ENCODE results near the gene CUL4A.
"Not testable (repeated sequence)": the region's sequence is repeated elsewhere in the genome, so short reads cannot be mapped to it uniquely, and the experiment has no call there.

CUL4A gene

DNA sequence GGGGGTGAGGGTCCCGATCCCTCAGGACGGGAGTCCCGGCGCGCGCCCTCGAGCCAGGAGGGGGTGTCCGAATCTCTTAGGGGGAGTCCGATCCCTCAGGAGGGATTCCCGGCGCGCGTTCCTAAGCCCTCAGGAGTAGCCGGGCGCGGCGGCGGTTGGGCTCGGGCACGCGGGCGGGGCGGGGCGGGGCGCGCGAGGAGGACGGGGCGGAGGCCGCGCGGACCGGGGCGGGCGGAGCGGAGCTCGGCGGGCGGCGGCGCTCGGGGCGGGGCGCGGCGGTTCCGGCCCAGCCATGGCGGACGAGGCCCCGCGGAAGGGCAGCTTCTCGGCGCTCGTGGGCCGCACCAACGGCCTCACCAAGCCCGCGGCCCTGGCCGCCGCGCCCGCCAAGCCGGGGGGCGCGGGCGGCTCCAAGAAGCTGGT is at the start of gene CUL4A:
Gene CUL4A (plus strand): TSS at position 278 of the 423 bp plus-strand sequence. CDS start 15 bp downstream, at position 293.
- DNase-seq: peak in 1 of 2 experiments; percentile 7

DNA sequence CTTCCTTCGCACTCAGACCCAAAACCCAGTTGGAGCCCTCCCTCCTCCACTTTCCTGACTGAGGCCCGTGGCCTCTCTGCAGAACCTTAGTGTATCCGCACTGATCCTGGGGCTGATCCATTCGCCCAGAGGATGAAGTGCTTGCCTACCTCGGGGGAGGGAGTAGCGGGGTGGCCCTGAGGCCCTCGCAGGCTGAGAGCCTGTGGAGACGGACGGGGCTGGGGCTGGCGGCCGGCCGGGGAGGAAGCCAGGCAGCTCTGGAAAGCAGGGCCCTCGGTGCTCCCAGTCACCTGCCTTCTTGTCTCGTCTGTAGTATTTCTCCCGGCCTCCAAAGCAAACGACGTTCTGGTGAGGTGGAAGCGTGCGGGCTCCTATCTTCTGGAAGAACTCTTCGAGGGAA is 49.7 kb upstream of the CUL4A start:
- no peak for DNase-seq

DNA sequence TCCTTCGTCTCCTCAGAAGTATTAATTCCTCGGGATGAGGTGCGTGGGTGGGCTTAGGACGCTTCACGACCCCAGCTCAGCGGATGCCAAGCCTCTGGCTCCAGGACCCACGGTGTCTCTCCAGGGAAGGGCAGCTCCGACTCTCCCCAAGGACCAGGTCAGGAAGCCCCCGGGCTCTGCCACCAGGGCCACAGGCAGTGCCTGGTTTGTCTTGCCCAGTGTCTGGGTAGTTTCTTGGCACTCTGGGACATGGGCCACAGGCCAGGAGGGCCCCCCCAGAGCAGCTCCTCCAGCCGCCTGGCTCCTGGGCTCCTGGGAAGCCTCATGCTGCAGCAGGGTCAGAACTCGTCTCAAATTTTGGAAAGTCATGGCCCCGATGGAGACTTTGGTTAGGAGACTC is 48.4 kb upstream of the CUL4A start:
- no peak for DNase-seq

DNA sequence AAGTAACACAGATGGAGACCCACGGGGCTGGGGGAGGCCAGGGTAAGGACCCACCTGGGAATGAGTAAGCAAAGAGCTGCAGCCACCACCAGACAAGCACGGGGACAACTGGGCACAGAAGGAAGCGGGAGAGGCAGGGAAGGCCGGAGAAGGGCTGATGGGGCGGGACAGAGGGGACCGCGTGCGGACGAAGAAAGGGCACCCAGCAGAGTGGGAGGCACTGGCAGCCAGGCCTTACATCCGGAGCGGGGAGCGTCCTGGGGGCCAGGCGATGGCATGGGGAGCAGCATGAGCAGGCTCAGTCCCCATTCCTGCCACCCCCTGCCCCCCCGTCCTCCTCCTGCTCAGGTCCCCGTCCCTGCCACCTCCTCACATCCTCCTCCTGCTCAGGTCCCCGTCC is 48.0 kb upstream of the CUL4A start:
- DNase-seq: no peak

DNA sequence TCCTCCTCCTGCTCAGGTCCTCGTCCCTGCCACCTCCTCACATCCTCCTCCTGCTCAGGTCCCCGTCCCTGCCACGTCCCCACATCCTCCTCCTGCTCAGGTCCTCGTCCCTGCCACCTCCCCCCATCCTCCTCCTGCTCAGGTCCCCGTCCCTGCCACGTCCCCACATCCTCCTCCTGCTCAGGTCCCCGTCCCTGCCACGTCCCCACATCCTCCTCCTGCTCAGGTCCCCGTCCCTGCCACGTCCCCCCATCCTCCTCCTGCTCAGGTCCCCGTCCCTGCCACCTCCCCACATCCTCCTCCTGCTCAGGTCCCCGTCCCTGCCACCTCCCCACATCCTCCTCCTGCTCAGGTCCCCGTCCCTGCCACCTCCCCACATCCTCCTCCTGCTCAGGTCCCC is 47.4 kb upstream of the CUL4A start:
- not testable (repeated sequence) for DNase-seq

DNA sequence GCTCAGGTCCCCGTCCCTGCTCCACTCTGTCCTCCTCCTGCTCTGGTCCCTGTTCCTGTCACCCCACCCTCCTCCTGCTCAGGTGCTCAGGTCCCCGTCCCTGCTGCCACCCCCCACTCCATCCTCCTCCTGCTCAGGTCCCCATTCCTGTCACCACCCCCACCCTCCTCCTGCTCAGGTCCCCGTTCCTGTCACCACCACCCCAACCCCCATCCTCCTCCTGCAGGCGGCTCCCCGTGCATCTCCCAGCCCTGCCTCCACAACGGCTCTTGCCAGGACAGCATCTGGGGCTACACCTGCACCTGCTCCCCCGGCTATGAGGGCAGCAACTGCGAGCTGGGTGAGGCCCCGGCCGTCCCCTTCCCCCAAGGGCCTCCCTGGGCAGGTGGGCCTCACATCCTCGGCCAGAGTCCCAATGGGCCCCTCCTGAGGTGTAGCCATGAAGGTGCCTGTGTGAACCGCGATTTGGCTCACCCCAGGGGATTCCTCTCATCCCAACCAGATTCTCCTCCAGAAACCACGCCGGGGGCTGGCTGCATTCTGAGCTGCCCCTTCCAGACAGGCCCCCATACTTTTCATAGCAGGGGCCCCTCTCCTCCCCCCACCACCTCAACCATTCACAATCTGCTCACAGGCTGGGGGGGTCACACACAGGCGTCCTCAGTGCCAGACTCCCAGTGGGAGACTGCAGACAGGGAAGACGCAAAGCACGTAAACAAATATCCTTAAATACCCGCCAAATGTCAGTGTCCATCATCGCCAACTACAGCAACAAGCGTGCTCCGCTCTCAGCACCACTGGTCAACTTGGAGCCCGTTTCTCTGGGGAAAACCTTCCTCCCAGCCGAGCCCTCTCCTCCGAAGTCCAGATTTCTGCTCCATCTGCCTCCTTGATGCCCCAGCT is 46.4 kb upstream of the CUL4A start:
- DNase-seq: no peak

DNA sequence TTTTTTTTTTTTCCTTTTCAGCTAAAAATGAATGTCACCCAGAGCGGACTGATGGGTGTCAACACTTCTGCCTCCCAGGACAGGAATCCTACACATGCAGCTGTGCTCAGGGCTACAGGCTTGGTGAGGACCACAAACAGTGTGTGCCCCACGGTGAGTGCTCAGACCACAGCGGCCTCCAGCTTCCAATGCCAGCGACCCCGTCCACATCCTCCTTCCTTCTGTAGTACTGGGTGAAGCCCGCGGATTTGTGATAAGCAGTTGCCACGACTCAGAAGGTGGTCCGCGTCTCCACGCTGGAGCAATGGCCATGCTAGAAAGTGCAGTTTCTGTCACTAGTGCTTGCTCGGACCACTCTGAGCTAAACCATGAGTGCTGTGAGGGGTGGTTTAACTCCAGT is 44.9 kb upstream of the CUL4A start:
- no peak for DNase-seq

DNA sequence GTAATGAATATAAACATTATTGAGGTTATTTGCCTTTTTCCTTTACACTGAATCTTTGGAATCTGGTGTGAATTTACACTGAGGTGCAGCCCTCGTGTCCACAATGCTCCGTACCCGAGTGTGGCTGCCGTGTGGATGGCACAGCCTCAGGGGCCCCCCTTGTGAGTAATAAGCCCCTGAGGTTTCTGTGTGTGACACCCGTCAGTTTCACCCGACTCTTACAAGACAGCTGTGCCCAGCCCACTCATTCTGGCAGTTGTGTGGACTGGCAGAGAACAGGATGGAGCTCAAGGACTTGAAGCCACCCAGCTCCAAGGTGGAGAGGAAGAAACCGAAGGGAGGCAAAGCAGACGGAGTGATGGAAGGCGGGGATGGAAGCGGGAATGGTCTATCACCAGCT is 43.1 kb upstream of the CUL4A start:
- DNase-seq: no peak

DNA sequence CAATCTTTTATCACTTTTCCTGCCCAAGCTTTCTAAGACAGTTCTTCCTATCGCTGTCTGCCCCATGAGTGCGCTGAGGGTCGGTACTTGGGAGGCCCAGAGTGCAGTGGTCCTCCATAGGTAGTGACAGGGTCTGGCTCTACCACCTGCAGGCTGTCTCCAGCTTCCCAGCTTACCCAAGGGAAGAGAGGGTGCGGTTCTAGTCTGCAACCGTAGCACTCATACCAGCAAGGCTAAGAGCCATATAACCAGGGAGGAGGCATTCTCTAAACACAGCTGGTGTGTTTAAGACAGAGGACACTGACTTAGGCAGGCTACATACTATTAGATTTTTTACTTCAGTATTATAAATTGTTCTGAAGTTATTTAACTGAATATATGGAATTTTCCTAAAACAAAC is 42.7 kb upstream of the CUL4A start:
- DNase-seq: no peak

DNA sequence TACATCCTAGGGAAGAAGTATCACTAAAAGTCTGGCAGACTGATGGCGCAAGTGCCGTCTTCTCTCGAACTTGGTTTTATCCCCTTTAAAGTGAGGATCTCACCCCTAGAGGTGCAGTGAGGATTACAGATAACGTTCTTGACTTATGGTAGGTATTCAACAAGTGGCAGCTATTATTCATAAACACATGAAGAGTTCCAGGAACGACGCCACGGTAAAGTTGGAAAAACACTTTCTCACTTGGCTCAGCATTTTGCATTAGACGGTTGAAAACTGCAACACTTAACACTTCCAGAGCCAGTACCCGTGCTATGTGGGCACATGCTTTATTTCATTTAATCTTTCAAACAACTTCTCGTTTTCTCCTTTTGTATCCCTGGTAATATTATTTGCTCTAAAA is 42.3 kb upstream of the CUL4A start:
- no peak for DNase-seq

DNA sequence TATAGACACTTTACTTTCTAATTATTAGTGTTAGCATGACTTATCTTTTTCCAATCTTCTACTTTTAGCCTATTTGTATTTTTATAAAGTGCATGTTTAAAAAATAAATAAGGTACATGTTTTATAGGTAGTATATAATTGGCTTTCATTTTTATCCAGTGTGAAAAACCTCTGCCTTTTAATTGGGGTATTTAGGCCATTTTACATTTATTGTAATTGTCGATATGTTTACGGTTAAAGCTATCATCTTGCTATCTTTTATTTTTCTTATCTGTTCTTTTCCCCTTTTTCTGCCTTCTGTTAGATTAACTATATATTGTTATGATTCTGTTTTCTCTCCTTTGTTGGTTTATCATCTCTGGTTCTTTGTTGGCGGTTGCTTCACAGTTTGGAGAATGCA is 41.8 kb upstream of the CUL4A start:
- DNase-seq: no peak

DNA sequence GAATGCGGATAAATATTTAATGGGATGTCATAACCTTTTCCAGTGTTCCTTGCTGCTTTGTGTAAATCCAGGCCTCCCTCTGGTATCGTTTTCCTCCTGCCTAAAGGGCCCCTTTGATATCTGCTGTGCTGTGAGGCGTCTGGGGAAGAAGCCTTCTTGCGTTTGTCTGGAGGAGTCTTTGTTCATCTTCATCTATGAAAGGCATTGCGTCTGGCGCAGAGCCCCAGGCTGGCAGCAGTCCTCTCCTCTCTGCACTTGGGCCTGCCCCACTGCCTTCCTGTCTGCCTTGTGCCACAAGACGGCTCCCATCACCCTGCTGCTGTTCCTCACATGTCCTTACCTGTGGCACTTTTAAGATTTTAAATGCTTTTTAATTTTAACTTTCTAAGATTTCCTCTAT is 41.2 kb upstream of the CUL4A start:
- no peak for DNase-seq

DNA sequence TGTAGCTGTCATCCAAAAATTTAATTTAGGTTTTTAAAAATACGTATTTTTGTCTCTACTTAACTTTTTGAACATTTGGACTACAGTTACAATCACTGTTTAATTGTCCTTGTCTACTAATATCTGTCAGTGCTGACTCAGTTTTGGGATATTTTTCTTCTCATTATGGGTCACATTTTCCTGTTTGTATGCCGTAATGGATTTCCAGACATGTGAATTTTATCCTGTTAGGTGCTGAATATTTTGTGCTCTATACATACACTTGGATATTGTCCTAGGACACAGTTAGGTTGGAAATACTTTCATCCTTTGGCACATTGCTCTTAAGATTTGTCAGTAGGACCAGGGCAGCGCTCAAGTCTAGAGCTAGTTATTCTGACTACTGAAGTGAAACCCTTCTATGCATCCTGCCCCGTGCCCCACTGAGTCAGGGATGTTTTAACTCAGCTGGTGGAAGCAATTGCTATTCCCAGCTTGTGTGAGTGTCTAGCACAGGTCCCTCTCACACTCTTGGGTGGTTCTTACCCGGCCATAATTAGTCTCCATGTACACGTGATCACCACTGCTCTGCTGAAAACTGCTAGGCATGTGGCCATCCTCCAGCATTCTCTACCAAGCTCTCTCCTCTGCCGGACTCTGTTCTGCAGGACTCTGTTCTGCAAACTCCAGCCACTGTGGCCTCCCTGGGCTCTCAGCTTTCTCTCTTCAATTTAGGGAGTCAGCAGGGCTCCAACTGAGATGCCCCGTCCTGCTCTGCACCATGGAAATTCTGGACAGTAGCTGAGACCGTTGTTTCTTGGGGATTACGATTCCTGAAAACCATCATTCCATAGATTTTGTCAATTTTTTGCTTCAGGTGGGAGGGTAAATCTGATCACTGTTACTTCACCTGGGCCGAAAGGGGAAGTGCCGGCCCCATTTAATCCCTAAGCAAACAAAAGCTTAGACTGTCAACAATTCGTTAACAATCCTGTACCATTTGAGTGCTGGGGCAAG is 39.8 kb upstream of the CUL4A start:
- DNase-seq: no peak

DNA sequence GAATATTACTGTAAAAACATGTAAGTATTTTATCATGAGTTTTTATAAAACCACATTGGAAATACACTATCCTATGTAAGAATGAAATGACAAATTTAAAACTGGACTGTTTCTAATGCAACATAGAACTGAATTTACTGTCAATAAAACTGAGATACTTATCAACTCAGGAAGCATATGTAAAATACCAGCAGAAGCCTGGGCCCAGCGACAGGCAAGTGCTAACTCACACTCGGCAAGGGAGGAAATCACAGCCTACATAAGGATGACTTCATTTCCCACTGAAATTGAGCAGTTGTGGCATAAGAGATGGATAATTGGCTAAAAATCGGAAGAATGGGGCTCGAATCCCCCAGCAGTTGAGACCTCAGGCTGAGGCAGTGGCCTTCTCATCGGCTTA is 38.9 kb upstream of the CUL4A start:
- no peak for DNase-seq

DNA sequence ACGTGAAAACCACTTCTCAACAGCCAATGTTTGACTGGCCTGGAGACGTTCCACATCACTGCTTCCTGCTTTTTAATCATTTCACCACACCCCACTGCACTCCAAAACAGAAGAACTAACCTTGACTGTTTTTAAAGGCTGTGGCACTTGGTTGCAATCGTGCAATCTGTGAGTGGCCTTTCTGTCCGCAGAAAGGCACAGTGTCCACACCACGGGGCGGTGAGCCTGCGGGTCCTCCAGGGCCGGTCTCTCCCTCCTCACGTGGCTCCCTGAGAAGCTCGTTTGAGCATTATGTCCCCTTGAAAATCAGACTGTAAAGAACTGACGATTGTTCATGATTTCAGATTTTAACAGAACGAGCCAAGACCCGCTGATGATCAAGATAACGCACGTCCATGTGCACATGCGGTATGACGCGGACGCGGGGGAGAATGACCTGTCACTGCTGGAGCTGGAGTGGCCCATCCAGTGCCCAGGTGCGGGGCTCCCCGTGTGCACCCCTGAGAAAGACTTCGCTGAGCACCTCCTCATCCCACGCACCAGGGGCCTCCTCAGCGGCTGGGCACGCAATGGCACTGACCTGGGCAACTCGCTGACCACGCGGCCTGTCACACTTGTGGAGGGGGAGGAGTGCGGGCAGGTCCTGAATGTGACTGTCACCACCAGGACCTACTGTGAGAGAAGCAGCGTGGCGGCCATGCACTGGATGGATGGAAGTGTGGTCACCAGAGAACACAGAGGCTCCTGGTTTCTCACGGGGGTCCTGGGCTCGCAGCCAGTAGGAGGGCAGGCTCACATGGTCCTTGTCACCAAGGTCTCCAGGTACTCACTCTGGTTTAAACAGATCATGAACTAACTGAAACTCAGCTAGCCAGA is 37.9 kb upstream of the CUL4A start:
- no peak for DNase-seq

DNA sequence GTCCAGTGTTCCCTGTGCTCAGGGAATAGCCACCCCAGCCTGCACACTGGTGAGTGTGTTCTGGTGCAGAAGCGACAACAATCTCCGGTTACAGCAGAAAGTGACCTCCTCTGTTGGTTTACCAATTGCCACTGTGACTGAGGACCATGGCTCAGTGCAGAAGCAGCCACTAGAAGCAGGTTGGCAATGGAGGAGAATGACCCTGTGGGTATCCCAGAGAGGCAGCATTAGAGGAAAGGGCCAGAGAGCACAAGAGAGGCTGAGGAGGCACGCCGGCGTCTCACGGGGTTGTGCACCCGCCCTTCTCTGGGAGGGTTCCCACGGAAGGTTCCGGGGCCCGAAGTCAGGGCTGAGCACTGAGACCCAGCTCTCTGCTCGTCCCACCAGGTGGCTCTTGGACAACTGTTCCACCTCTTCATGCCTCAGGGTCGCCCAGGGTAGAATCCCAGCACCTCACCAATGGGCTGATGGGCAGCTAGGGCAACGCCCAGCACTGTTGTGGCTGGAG is 36.9 kb upstream of the CUL4A start:
- no peak for DNase-seq

DNA sequence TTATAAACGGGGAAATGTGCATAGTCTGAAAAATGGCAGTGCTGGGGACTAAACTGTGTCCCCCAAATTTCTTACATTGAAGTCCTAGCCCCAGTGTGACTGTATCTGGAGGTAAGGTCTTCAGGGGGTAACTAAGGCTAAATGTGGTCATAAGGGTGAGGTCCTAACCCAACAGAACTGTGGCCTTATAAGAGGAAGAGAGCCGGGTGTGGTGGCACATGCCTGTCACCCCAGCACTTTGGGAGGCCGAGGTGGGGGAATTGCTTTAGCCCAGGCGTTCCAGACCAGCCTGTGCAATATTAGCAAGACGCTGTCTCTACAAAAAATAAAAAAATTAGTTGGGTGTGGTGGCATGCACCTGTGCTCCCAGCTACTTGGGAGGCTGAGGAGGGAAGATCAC is 33.1 kb upstream of the CUL4A start:
- DNase-seq: no peak

DNA sequence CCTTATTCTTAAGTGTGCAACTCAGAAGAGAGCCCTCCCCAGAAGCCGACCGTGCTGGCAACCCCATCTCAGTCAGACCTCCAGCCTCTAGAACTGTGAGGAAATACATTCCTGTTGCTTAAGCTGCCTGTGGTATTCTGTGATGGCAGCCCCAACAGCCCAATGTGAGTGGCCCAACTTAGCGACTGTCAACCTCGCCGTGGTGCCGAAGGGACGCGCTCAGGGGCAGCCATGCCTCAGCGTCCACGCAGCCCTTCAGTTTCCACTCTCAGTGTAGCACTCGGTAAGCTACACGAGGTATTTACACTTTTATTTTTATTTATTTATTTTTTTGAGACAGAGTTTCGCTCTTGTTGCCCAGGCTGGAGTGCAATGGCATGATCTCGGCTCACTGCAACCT is 32.6 kb upstream of the CUL4A start:
- DNase-seq: no peak

DNA sequence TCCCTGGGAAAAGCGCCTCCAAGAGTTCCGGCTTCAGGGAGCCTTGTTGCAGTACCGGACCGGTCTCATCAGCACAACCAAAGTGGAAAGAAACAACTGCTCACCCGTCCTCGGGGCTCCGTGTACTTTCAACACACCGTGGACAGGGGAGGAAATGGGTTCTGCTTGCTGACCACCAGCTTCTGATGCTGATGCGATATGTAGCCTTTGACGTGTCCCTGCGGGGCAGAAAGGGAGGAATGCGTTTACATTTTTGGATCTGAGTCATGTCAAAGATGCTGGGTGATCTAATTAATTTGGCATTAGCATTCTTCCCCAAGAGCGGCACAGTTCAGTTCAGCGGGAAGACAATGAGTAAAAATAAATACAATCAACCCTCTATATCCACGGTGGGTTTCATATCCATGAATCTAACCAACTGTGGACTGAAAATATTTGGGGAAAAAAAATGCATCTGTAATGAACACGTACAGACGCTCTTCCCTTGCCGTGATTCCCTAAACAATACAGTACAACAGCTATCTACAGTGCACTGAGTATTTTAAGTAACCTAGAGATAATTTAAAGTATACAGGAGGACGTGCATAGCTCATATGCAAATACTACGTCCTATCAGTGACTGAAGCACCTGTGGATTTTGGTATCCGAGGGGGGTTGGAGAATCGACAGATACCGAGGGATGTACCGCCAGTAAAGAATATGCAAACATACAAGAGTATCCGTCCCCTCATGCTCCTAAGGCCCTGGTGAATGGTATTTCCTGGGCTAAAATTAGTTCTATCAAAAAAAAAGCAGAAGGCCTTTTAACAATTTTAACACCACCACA is 31.1 kb upstream of the CUL4A start:
- DNase-seq: peak; percentile 1

DNA sequence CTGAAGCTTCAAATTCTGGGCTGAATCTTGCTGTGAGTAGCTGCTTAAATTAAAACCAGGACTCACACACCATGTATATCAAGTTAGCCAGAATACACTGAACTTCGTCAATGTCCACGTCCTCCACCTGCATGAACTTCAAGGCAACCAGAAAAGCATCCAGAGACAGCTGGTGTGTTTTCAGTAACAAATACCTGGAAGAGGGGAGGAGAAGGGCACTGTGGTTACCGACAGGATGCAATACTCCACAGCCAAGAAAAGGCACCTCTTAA is 30.6 kb upstream of the CUL4A start:
- DNase-seq: no peak

DNA sequence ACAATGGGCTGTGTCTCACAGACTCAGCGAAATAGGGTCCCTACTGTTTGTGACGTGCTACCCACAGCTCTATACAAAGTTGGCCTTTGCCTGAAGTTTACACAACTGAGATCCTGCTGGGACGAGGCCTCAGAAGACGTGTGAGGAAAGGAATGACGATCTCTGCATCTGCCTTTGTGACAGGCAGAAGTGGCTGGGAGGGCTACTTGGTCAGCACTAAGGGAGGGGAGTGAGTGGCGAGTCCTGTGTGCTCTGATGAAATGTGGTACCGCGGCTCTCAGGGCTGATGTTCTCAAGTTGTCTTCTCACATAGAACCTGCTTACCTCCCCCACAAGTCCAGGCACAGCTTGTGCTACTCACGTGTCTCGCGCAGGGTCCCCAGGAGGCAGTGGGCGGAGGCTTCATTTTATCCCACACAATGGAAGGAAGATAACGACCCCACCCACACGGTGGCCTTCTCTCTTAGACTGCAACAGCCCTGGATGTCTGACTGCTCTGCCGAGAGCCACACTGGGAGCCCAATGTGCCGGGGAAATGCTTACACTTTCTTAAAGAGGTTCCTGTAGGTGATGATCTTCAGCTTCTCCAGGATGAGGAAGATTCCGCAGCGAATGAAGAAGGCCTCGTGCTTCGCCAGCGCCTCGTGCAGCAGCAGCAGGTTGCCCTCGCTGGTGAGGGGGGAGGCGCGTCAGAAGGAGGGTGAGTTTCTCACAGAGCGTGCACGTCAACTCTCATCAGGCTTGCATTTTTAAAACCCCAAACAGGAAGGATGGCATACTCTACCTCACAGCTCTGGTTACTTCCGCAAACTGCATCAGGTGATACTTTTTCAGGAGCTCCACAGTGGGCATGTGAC is 29.8 kb upstream of the CUL4A start:
- no peak for DNase-seq
